Upper lobe of left lung (tissue), 4 donors: Measurements from ENCODE around the gene NPL.

ENCODE experiments used
- EP300 ChIP-seq, 4 donors: sonication (generic); formaldehyde crosslinking; IDR thresholded peaks; one replicate each; pipeline ENCODE4 v1.5.1; 2017; ENCODE audit warnings: antibody characterized with exemption in 4 of 4, control low read depth in 2 of 4
- TF ChIP-seq, protein P1 (sequence below), 6 experiments: fragments of 450-650 bp in 4 of 6; fragments of 200-600 bp in 2 of 6; sonication (generic) in 2 of 6; IDR thresholded peaks; one replicate each; pipeline ENCODE4 v1.5.1; 2016 to 2019; ENCODE audit warnings: antibody characterized with exemption in 6 of 6

- TF ChIP-seq, protein P1, sequence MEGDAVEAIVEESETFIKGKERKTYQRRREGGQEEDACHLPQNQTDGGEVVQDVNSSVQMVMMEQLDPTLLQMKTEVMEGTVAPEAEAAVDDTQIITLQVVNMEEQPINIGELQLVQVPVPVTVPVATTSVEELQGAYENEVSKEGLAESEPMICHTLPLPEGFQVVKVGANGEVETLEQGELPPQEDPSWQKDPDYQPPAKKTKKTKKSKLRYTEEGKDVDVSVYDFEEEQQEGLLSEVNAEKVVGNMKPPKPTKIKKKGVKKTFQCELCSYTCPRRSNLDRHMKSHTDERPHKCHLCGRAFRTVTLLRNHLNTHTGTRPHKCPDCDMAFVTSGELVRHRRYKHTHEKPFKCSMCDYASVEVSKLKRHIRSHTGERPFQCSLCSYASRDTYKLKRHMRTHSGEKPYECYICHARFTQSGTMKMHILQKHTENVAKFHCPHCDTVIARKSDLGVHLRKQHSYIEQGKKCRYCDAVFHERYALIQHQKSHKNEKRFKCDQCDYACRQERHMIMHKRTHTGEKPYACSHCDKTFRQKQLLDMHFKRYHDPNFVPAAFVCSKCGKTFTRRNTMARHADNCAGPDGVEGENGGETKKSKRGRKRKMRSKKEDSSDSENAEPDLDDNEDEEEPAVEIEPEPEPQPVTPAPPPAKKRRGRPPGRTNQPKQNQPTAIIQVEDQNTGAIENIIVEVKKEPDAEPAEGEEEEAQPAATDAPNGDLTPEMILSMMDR (IDR thresholded peaks at IDR 0.05), result no peak
- no peak for TF ChIP-seq EP300 (IDR thresholded peaks at IDR 0.05)
These were observed 87.8 kb downstream of the NPL start for GRCh38 chr1:182877331-182877730.
